HEK293 (cell line): ENCODE results near the gene TMTC1.
A peak's percentile ranks its signal among the peaks of the same experiment; 100 is the strongest.

Experiments
- CTCF ChIA-PET: fragments of 350-600 bp; formaldehyde crosslinking; extraction: SDS; loops from one replicate; lab custom pipeline; 2021; ENCODE audit warnings: antibody characterized with exemption; lab: Yijun Ruan, JAX
- POLR2A ChIA-PET: fragments of 300-600 bp; formaldehyde crosslinking; extraction: SDS; loops from one replicate; lab custom pipeline; 2020; ENCODE audit warnings: antibody characterized with exemption, inconsistent platforms; lab: Yijun Ruan, JAX
- H3K27ac ChIP-seq: fragments of 200-500 bp; sonication (Bioruptor generic); 2 replicates; pipeline ENCODE4 v1.5.1; 2014; ENCODE audit warnings: low read depth, low read length, control low read depth, inconsistent platforms; ENCODE audit errors: extremely low read depth
- H3K36me3 ChIP-seq, 2 experiments: fragments of 200-500 bp in 1 of 2; sonication (Bioruptor generic) in 1 of 2; 1 replicate in 1 of 2; 2 replicates in 1 of 2; pipeline ENCODE4 v1.5.1; 2014 to 2017; ENCODE audit warnings: inconsistent platforms in 2 of 2, low read length in 2 of 2; ENCODE audit not compliant: control insufficient read depth in 2 of 2, insufficient read depth in 1 of 2
- H3K4me1 ChIP-seq: fragments of 200-500 bp; sonication (Bioruptor generic); 2 replicates; pipeline ENCODE4 v1.5.1; 2014; ENCODE audit warnings: mild to moderate bottlenecking, low read length, inconsistent platforms; ENCODE audit not compliant: control insufficient read depth, insufficient read depth
- H3K4me3 ChIP-seq: 2 replicates; pipeline ENCODE4 v1.5.1; 2011; ENCODE audit warnings: low read depth, mild to moderate bottlenecking, control low read depth, low read length, moderate library complexity
- H3K9me3 ChIP-seq: fragments of 200-500 bp; sonication (Bioruptor generic); 2 replicates; pipeline ENCODE4 v1.5.1; 2014; ENCODE audit warnings: low read depth, low read length, inconsistent platforms; ENCODE audit not compliant: control insufficient read depth, insufficient read depth
- GLI4 ChIP-seq: fragments of 450-650 bp; formaldehyde crosslinking; IDR thresholded peaks from 2 replicates; pipeline ENCODE4 v1.5.1; 2016; ENCODE audit warnings: missing biosample characterization, missing genetic modification characterization
- HOXD13 ChIP-seq: sonication (generic); formaldehyde crosslinking; IDR thresholded peaks from 2 replicates; pipeline ENCODE4 v1.8.0; 2022; ENCODE audit warnings: missing genetic modification reagents, borderline replicate concordance
- MEIS1 ChIP-seq: sonication (generic); formaldehyde crosslinking; IDR thresholded peaks from 2 replicates; pipeline ENCODE4 v1.8.1; 2022; ENCODE audit warnings: missing genetic modification reagents, mild to moderate bottlenecking, borderline replicate concordance
- SALL2 ChIP-seq: fragments of 450-650 bp; formaldehyde crosslinking; IDR thresholded peaks from 2 replicates; pipeline ENCODE4 v1.5.0; 2017; ENCODE audit warnings: missing biosample characterization, mild to moderate bottlenecking, missing genetic modification characterization, borderline replicate concordance
- YY2 ChIP-seq: fragments of 450-650 bp; formaldehyde crosslinking; IDR thresholded peaks from 2 replicates; pipeline ENCODE4 v1.5.1; 2016; ENCODE audit warnings: missing biosample characterization, missing genetic modification characterization
- ZBTB8A ChIP-seq: fragments of 450-650 bp; formaldehyde crosslinking; IDR thresholded peaks from 2 replicates; pipeline ENCODE4 v1.5.1; 2016; ENCODE audit warnings: missing biosample characterization, missing genetic modification characterization
- ZNF561 ChIP-seq: fragments of 450-650 bp; IDR thresholded peaks from 2 replicates; pipeline ENCODE4 v1.5.1; 2018; ENCODE audit warnings: missing biosample characterization, missing genetic modification characterization, borderline replicate concordance
- ZNF600 ChIP-seq: fragments of 450-650 bp; formaldehyde crosslinking; IDR thresholded peaks from 2 replicates; pipeline ENCODE4 v1.5.1; 2016; ENCODE audit warnings: missing biosample characterization, missing genetic modification characterization
- ZNF623 ChIP-seq: fragments of 450-650 bp; formaldehyde crosslinking; IDR thresholded peaks from 2 replicates; pipeline ENCODE4 v1.5.1; 2016; ENCODE audit warnings: missing biosample characterization, missing genetic modification characterization
- ZNF747 ChIP-seq: fragments of 450-650 bp; formaldehyde crosslinking; IDR thresholded peaks from 2 replicates; pipeline ENCODE4 v1.5.1; 2016; ENCODE audit warnings: missing biosample characterization, missing genetic modification characterization
- ZNF776 ChIP-seq: fragments of 450-650 bp; formaldehyde crosslinking; IDR thresholded peaks from 2 replicates; pipeline ENCODE4 v1.5.0; 2017; ENCODE audit warnings: missing biosample characterization, missing genetic modification characterization, borderline replicate concordance
- TF ChIP-seq, protein P1 (sequence below): fragments of 450-650 bp; formaldehyde crosslinking; IDR thresholded peaks from 2 replicates; pipeline ENCODE4 v1.5.1; 2016; ENCODE audit warnings: missing biosample characterization, missing genetic modification characterization
- TF ChIP-seq, protein P2 (sequence below): fragments of 450-650 bp; formaldehyde crosslinking; IDR thresholded peaks from 2 replicates; pipeline ENCODE4 v1.5.1; 2016; ENCODE audit warnings: missing biosample characterization, missing genetic modification characterization
- TF ChIP-seq, protein P3 (sequence below): fragments of 450-650 bp; formaldehyde crosslinking; IDR thresholded peaks from 2 replicates; pipeline ENCODE4 v1.5.1; 2017; ENCODE audit warnings: missing biosample characterization, missing genetic modification characterization
- TF ChIP-seq, protein P4 (sequence below): fragments of 450-650 bp; formaldehyde crosslinking; IDR thresholded peaks from 2 replicates; pipeline ENCODE4 v1.5.1; 2016; ENCODE audit warnings: missing biosample characterization, missing genetic modification characterization, borderline replicate concordance

TMTC1 gene

DNA sequence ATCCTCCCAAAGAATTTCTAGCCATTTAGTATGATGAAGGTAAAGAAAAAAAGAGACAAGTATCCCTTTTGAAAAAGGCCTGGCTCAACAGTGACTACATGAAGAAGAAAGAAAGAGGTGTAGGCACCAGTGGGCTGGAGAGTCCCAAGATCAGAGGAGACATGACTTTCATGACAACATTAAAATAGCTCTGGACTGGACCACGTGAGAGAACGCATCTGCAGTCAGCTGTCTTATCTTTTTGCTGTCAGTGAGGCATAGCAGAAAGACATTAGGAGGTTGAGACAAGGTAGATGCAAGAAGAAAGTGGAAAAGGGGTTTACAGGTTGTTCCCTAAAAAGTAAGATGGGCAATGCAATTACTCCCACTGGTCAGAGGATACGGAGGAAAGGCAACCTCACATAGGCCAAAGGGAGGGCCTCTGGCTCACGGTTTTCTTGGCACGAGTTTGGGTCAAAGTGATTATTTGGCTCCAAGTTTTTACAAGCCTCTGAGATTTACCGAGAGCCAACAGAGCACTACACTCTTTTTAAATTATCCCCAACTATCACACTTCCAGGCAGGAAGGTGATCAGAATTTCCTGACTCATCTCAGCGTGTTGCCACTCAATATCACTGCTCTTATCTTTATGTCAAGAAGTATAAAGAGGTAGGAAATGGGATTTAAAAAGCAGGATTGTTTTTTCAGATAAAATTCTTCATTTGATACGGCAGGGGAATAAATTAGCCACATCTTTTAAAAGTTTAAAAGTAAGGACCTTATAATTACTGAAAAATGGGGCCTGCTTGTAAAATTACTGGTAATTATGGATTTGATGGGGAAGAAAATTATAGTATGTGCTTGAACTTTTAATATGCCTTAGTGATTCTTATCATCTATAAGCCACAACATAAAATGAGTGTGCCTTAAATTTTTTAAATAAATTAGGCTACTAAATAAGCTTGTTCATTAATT is 29.2 kb downstream of the TMTC1 start (continued):
- TF ChIP-seq, protein P1, sequence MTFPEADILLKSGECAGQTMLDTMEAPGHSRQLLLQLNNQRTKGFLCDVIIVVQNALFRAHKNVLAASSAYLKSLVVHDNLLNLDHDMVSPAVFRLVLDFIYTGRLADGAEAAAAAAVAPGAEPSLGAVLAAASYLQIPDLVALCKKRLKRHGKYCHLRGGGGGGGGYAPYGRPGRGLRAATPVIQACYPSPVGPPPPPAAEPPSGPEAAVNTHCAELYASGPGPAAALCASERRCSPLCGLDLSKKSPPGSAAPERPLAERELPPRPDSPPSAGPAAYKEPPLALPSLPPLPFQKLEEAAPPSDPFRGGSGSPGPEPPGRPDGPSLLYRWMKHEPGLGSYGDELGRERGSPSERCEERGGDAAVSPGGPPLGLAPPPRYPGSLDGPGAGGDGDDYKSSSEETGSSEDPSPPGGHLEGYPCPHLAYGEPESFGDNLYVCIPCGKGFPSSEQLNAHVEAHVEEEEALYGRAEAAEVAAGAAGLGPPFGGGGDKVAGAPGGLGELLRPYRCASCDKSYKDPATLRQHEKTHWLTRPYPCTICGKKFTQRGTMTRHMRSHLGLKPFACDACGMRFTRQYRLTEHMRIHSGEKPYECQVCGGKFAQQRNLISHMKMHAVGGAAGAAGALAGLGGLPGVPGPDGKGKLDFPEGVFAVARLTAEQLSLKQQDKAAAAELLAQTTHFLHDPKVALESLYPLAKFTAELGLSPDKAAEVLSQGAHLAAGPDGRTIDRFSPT (tag by site-specific recombination) = peak; percentile 49; the same call in 1 of the 2 replicates
- TF ChIP-seq ZNF600 = no peak
- no peak for TF ChIP-seq ZNF776 (tag by site-specific recombination)
- TF ChIP-seq, protein P2, sequence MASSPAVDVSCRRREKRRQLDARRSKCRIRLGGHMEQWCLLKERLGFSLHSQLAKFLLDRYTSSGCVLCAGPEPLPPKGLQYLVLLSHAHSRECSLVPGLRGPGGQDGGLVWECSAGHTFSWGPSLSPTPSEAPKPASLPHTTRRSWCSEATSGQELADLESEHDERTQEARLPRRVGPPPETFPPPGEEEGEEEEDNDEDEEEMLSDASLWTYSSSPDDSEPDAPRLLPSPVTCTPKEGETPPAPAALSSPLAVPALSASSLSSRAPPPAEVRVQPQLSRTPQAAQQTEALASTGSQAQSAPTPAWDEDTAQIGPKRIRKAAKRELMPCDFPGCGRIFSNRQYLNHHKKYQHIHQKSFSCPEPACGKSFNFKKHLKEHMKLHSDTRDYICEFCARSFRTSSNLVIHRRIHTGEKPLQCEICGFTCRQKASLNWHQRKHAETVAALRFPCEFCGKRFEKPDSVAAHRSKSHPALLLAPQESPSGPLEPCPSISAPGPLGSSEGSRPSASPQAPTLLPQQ (tag by site-specific recombination) = no peak; the same call in 1 of the 2 replicates

DNA sequence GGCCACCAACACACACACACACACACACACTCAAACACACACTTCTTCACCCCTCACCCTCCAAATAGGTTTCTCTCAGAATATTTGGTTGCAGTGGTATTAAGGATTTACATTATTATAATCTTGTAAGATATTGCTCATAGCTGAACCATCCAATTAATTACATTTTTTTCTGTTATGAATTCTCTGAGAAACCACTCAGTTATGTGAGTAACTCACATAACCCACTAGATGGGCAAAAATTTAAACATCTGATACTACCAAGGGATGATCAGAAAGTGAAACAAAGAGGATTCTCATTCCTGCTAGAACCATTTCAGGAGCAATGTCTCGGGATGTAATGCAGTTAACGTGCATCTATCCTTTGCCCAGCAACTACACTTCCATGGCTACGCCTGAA is 31.6 kb downstream of the TMTC1 start:
- TF ChIP-seq ZNF561 (no peak), HOXD13 (no peak), SALL2 (tag by site-specific recombination) (no peak), ZNF747 (tag by site-specific recombination) (no peak)
- TF ChIP-seq, protein P3, sequence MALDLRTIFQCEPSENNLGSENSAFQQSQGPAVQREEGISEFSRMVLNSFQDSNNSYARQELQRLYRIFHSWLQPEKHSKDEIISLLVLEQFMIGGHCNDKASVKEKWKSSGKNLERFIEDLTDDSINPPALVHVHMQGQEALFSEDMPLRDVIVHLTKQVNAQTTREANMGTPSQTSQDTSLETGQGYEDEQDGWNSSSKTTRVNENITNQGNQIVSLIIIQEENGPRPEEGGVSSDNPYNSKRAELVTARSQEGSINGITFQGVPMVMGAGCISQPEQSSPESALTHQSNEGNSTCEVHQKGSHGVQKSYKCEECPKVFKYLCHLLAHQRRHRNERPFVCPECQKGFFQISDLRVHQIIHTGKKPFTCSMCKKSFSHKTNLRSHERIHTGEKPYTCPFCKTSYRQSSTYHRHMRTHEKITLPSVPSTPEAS (tag by site-specific recombination) = peak; percentile 45; the same call in 1 of the 2 replicates
- ChIA-PET POLR2A (no interaction called here), CTCF (no interaction called here)
- Histone ChIP-seq H3K36me3 (peaks cover 0 to 8% of the 10 kb centered on the region in 2 experiments; a peak in 2 of 3 replicates), H3K9me3 (no peaks in the 10 kb centered on the region), H3K4me3 (no peak overlapping the region), H3K27ac (no peak overlapping the region), H3K4me1 (peaks cover 29% of the 10 kb centered on the region)

DNA sequence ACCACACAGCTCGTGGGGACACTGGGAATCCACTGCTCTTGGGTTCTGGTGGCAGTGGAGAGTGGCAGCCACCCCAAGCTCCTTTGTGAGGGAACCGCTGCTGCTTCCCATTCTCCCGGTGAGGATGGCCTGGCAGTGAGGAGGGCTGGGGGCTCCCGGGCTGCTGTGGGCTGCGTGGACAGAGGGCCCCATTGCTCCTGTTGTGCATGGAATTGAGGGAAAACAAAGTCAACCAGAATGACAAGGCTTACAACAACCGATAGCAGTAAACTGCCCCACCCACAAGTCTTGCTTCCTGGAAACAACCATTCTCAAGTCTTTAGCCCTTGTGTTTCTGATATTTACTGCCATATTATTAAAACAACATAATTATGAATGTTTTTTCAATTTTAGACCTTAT is 32.1 kb downstream of the TMTC1 start:
- Histone ChIP-seq H3K36me3 (peaks cover 0 to 7% of the 10 kb centered on the region in 2 experiments; a peak in 2 of 3 replicates), H3K4me1 (peaks cover 29% of the 10 kb centered on the region), H3K4me3 (no peak overlapping the region), H3K9me3 (no peaks in the 10 kb centered on the region), H3K27ac (no peak overlapping the region)
- CTCF ChIA-PET = no interaction called here
- POLR2A ChIA-PET = no interaction called here
- TF ChIP-seq GLI4 (tag by site-specific recombination) (no peak), ZNF623 (tag by site-specific recombination) (no peak), MEIS1 (CRISPR knock-in tag) (no peak), ZBTB8A (no peak), YY2 (tag by site-specific recombination) (no peak)
- TF ChIP-seq, protein P4, sequence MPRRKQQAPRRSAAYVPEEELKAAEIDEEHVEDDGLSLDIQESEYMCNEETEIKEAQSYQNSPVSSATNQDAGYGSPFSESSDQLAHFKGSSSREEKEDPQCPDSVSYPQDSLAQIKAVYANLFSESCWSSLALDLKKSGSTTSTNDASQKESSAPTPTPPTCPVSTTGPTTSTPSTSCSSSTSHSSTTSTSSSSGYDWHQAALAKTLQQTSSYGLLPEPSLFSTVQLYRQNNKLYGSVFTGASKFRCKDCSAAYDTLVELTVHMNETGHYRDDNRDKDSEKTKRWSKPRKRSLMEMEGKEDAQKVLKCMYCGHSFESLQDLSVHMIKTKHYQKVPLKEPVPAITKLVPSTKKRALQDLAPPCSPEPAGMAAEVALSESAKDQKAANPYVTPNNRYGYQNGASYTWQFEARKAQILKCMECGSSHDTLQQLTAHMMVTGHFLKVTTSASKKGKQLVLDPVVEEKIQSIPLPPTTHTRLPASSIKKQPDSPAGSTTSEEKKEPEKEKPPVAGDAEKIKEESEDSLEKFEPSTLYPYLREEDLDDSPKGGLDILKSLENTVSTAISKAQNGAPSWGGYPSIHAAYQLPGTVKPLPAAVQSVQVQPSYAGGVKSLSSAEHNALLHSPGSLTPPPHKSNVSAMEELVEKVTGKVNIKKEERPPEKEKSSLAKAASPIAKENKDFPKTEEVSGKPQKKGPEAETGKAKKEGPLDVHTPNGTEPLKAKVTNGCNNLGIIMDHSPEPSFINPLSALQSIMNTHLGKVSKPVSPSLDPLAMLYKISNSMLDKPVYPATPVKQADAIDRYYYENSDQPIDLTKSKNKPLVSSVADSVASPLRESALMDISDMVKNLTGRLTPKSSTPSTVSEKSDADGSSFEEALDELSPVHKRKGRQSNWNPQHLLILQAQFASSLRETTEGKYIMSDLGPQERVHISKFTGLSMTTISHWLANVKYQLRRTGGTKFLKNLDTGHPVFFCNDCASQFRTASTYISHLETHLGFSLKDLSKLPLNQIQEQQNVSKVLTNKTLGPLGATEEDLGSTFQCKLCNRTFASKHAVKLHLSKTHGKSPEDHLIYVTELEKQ (tag by site-specific recombination) = no peak
- TF ChIP-seq, all 188 proteins: peak for 0
